SK-N-SH treated with all-trans-retinoic acid at 6 μM for 48 hours (cell line): Measurements from ENCODE around the gene CLEC6A.

Source experiments
- ATAC-seq: fragments of 200-7000 bp; cut with Tn5 transposase; 3 replicates; pipeline ENCODE4 v1.9.1; 2020; ENCODE audit warnings: mild to moderate bottlenecking, moderate library complexity
- ARNTL ChIP-seq: fragments of 450-650 bp; formaldehyde crosslinking; IDR thresholded peaks from 2 replicates; pipeline ENCODE4 v1.5.0; 2020; ENCODE audit warnings: low read depth, mild to moderate bottlenecking, moderate library complexity, borderline replicate concordance
- BACH2 ChIP-seq: fragments of 250-450 bp; sonication (Bioruptor Pico); IDR thresholded peaks from 2 replicates; pipeline ENCODE4 v1.9.0; 2021; ENCODE audit warnings: mild to moderate bottlenecking, borderline replicate concordance
- ESRRG ChIP-seq: fragments of 250-450 bp; sonication (Bioruptor Pico); IDR thresholded peaks from 2 replicates; pipeline ENCODE4 v1.6.1; 2021; ENCODE audit warnings: mild to moderate bottlenecking
- GLIS3 ChIP-seq: fragments of 250-450 bp; sonication (Bioruptor Pico); IDR thresholded peaks from 2 replicates; pipeline ENCODE4 v1.5.0; 2020; ENCODE audit warnings: mild to moderate bottlenecking, moderate library complexity
- ISL1 ChIP-seq: fragments of 250-450 bp; sonication (Bioruptor Pico); IDR thresholded peaks from 2 replicates; pipeline ENCODE4 v2.1.2; 2022; ENCODE audit warnings: mild to moderate bottlenecking, moderate library complexity
- OSR1 ChIP-seq: fragments of 250-450 bp; sonication (Bioruptor Pico); IDR thresholded peaks from 2 replicates; pipeline ENCODE4 v1.8.0; 2022; ENCODE audit warnings: moderate library complexity, mild to moderate bottlenecking, inconsistent platforms
- PPARA ChIP-seq: fragments of 250-450 bp; sonication (Bioruptor Pico); IDR thresholded peaks from 2 replicates; pipeline ENCODE4 v1.5.0; 2020; ENCODE audit warnings: mild to moderate bottlenecking, borderline replicate concordance
- RARB ChIP-seq: fragments of 250-450 bp; sonication (Bioruptor Pico); IDR thresholded peaks from 2 replicates; pipeline ENCODE4 v1.8.0; 2021; ENCODE audit warnings: mild to moderate bottlenecking, moderate library complexity
- SNAI2 ChIP-seq: fragments of 250-450 bp; sonication (Bioruptor Pico); IDR thresholded peaks from 2 replicates; pipeline ENCODE4 v1.5.0; 2020; ENCODE audit warnings: mild to moderate bottlenecking, moderate library complexity
- TCF4 ChIP-seq: fragments of 250-450 bp; sonication (Bioruptor Pico); IDR thresholded peaks from 2 replicates; pipeline ENCODE4 v1.8.0; 2021; ENCODE audit warnings: mild to moderate bottlenecking, moderate library complexity, borderline replicate concordance
- TOX ChIP-seq: fragments of 250-450 bp; sonication (Bioruptor Pico); IDR thresholded peaks from 2 replicates; pipeline ENCODE4 v1.8.0; 2021; ENCODE audit warnings: mild to moderate bottlenecking, moderate library complexity, borderline replicate concordance
- ZC3H10 ChIP-seq: fragments of 250-450 bp; sonication (Bioruptor Pico); IDR thresholded peaks from 2 replicates; pipeline ENCODE4 v1.5.1; 2021; ENCODE audit warnings: mild to moderate bottlenecking, moderate library complexity
- ZFP3 ChIP-seq: fragments of 250-450 bp; sonication (Bioruptor Pico); IDR thresholded peaks from 2 replicates; pipeline ENCODE4 v1.5.0; 2020; ENCODE audit warnings: mild to moderate bottlenecking, moderate library complexity
- ZFP30 ChIP-seq: fragments of 450-650 bp; formaldehyde crosslinking; IDR thresholded peaks from 2 replicates; pipeline ENCODE4 v1.5.0; 2022; ENCODE audit warnings: mild to moderate bottlenecking, moderate library complexity
- ZNF565 ChIP-seq: fragments of 450-650 bp; formaldehyde crosslinking; conservative IDR thresholded peaks from 2 replicates; pipeline ENCODE4 v1.5.0; 2020; ENCODE audit warnings: low read depth, mild to moderate bottlenecking, moderate library complexity
- ZNF70 ChIP-seq: fragments of 450-650 bp; formaldehyde crosslinking; IDR thresholded peaks from 2 replicates; pipeline ENCODE4 v1.5.0; 2020; ENCODE audit warnings: mild to moderate bottlenecking, moderate library complexity
- ZNF8 ChIP-seq: fragments of 450-650 bp; formaldehyde crosslinking; IDR thresholded peaks from 2 replicates; pipeline ENCODE4 v1.5.0; 2020; ENCODE audit warnings: mild to moderate bottlenecking, moderate library complexity
- TF ChIP-seq, protein P1 (sequence below): fragments of 250-450 bp; sonication (Bioruptor Pico); IDR thresholded peaks from 2 replicates; pipeline ENCODE4 v1.5.0; 2020; ENCODE audit warnings: mild to moderate bottlenecking, moderate library complexity
- TF ChIP-seq, protein P2 (sequence below): fragments of 250-450 bp; sonication (Bioruptor Pico); IDR thresholded peaks from 2 replicates; pipeline ENCODE4 v1.5.1; 2020; ENCODE audit warnings: low read depth, mild to moderate bottlenecking, moderate library complexity
- TF ChIP-seq, protein P3 (sequence below): fragments of 250-450 bp; sonication (Bioruptor Pico); IDR thresholded peaks from 2 replicates; pipeline ENCODE4 v1.8.0; 2020; ENCODE audit warnings: mild to moderate bottlenecking, moderate library complexity, borderline replicate concordance
- TF ChIP-seq, protein P4 (sequence below): fragments of 250-450 bp; sonication (Bioruptor Pico); IDR thresholded peaks from 2 replicates; pipeline ENCODE4 v1.5.1; 2021; ENCODE audit warnings: mild to moderate bottlenecking, moderate library complexity
- TF ChIP-seq, protein P5 (sequence below): fragments of 250-450 bp; sonication (Bioruptor Pico); IDR thresholded peaks from 2 replicates; pipeline ENCODE4 v1.8.0; 2021; ENCODE audit warnings: low read depth, mild to moderate bottlenecking, moderate library complexity, borderline replicate concordance

CLEC6A gene

DNA sequence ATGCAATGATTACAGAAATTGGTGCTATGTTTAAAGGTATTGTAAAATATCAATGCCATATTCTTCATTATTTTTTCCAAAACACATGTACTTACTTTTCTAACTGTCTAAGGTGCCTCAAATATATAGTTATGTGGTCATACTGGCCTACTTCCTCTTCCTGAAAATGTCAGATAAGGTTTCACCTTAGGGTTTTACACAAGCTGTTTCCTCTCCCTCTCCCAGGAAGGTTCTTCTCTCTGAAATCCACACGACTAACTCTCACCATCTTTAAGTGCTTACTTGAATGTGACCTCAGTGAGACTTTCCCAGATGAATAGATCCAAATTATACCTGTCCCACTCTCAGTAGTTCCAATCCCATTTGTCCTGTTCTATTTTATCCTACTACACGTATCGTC is 46.0 kb downstream of the CLEC6A start:
- ATAC-seq: no peak
- TF ChIP-seq, protein P1, sequence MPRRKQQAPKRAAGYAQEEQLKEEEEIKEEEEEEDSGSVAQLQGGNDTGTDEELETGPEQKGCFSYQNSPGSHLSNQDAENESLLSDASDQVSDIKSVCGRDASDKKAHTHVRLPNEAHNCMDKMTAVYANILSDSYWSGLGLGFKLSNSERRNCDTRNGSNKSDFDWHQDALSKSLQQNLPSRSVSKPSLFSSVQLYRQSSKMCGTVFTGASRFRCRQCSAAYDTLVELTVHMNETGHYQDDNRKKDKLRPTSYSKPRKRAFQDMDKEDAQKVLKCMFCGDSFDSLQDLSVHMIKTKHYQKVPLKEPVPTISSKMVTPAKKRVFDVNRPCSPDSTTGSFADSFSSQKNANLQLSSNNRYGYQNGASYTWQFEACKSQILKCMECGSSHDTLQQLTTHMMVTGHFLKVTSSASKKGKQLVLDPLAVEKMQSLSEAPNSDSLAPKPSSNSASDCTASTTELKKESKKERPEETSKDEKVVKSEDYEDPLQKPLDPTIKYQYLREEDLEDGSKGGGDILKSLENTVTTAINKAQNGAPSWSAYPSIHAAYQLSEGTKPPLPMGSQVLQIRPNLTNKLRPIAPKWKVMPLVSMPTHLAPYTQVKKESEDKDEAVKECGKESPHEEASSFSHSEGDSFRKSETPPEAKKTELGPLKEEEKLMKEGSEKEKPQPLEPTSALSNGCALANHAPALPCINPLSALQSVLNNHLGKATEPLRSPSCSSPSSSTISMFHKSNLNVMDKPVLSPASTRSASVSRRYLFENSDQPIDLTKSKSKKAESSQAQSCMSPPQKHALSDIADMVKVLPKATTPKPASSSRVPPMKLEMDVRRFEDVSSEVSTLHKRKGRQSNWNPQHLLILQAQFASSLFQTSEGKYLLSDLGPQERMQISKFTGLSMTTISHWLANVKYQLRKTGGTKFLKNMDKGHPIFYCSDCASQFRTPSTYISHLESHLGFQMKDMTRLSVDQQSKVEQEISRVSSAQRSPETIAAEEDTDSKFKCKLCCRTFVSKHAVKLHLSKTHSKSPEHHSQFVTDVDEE: no peak
- TF ChIP-seq ZC3H10: no peak
- no peak for TF ChIP-seq RARB
- TF ChIP-seq PPARA (CRISPR knock-in tag): no peak
- no peak for TF ChIP-seq ZNF8 (CRISPR knock-in tag)
- no peak for TF ChIP-seq OSR1 (CRISPR knock-in tag)
- TF ChIP-seq ZNF565 (CRISPR knock-in tag): no peak
- no peak for TF ChIP-seq TOX (CRISPR knock-in tag)
- no peak for TF ChIP-seq ESRRG
- TF ChIP-seq, protein P2, sequence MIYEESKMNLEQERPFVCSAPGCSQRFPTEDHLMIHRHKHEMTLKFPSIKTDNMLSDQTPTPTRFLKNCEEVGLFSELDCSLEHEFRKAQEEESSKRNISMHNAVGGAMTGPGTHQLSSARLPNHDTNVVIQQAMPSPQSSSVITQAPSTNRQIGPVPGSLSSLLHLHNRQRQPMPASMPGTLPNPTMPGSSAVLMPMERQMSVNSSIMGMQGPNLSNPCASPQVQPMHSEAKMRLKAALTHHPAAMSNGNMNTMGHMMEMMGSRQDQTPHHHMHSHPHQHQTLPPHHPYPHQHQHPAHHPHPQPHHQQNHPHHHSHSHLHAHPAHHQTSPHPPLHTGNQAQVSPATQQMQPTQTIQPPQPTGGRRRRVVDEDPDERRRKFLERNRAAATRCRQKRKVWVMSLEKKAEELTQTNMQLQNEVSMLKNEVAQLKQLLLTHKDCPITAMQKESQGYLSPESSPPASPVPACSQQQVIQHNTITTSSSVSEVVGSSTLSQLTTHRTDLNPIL (CRISPR knock-in tag): no peak
- no peak for TF ChIP-seq GLIS3 (CRISPR knock-in tag)
- no peak for TF ChIP-seq BACH2 (CRISPR knock-in tag)
- no peak for TF ChIP-seq ARNTL (CRISPR knock-in tag)
- TF ChIP-seq ZNF70 (CRISPR knock-in tag): no peak
- TF ChIP-seq TCF4 (CRISPR knock-in tag): no peak
- TF ChIP-seq ZFP30: no peak
- TF ChIP-seq ZFP3: no peak
- TF ChIP-seq, protein P3, sequence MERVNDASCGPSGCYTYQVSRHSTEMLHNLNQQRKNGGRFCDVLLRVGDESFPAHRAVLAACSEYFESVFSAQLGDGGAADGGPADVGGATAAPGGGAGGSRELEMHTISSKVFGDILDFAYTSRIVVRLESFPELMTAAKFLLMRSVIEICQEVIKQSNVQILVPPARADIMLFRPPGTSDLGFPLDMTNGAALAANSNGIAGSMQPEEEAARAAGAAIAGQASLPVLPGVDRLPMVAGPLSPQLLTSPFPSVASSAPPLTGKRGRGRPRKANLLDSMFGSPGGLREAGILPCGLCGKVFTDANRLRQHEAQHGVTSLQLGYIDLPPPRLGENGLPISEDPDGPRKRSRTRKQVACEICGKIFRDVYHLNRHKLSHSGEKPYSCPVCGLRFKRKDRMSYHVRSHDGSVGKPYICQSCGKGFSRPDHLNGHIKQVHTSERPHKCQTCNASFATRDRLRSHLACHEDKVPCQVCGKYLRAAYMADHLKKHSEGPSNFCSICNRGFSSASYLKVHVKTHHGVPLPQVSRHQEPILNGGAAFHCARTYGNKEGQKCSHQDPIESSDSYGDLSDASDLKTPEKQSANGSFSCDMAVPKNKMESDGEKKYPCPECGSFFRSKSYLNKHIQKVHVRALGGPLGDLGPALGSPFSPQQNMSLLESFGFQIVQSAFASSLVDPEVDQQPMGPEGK (CRISPR knock-in tag): no peak
- TF ChIP-seq, protein P4, sequence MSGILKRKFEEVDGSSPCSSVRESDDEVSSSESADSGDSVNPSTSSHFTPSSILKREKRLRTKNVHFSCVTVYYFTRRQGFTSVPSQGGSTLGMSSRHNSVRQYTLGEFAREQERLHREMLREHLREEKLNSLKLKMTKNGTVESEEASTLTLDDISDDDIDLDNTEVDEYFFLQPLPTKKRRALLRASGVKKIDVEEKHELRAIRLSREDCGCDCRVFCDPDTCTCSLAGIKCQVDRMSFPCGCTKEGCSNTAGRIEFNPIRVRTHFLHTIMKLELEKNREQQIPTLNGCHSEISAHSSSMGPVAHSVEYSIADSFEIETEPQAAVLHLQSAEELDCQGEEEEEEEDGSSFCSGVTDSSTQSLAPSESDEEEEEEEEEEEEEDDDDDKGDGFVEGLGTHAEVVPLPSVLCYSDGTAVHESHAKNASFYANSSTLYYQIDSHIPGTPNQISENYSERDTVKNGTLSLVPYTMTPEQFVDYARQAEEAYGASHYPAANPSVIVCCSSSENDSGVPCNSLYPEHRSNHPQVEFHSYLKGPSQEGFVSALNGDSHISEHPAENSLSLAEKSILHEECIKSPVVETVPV (CRISPR knock-in tag): no peak

DNA sequence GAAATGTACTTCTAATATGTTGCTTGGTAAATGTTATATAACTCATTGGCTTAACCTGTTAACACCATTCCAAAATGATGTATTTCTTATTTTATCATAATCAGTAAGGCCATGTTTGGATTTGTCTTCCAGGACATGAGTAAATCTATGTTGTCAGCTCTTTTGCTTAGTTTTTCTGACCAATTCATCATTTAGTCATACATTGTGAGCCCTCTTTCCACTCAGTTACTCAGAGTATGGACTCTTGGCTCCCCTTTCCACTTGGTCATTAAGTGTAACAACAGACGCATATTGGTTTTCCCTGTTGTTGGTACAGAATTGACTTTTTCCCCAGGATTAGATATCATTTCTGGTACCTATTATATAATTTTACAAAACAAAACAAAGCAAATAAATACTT is 48.6 kb downstream of the CLEC6A start:
- TF ChIP-seq ISL1 (CRISPR knock-in tag) (no peak), RARB (no peak), ZFP3 (no peak), ZNF70 (CRISPR knock-in tag) (no peak), ZFP30 (no peak), ZC3H10 (no peak), TCF4 (CRISPR knock-in tag) (no peak), SNAI2 (CRISPR knock-in tag) (no peak), BACH2 (CRISPR knock-in tag) (no peak), OSR1 (CRISPR knock-in tag) (no peak), ZNF565 (CRISPR knock-in tag) (no peak), PPARA (CRISPR knock-in tag) (no peak)
- TF ChIP-seq, protein P3 (CRISPR knock-in tag): no peak
- TF ChIP-seq, protein P2 (CRISPR knock-in tag): no peak
- TF ChIP-seq, protein P1: no peak
- TF ChIP-seq, protein P5, sequence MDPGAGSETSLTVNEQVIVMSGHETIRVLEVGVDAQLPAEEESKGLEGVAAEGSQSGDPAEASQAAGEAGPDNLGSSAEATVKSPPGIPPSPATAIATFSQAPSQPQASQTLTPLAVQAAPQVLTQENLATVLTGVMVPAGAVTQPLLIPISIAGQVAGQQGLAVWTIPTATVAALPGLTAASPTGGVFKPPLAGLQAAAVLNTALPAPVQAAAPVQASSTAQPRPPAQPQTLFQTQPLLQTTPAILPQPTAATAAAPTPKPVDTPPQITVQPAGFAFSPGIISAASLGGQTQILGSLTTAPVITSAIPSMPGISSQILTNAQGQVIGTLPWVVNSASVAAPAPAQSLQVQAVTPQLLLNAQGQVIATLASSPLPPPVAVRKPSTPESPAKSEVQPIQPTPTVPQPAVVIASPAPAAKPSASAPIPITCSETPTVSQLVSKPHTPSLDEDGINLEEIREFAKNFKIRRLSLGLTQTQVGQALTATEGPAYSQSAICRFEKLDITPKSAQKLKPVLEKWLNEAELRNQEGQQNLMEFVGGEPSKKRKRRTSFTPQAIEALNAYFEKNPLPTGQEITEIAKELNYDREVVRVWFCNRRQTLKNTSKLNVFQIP: no peak
- TF ChIP-seq, protein P4 (CRISPR knock-in tag): no peak
- no peak for ATAC-seq
